ENCODE measurements around the gene PLA2G5.

The PLA2G5 gene

DNA sequence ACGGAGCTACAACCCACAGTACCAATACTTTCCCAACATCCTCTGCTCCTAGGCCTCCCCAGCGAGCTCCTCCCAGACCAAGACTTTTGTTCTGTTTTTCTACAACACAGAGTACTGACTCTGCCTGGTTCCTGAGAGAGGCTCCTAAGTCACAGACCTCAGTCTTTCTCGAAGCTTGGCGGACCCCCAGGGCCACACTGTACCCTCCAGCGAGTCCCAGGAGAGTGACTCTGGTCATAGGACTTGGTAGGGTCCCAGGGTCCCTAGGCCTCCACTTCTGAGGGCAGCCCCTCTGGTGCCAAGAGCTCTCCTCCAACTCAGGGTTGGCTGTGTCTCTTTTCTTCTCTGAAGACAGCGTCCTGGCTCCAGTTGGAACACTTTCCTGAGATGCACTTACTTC is 20.6 kb downstream of the PLA2G5 start:
- Histone ChIP-seq H3K4me3 (ENCODE audit: low read depth, low read length) (no peak overlapping the region), H3K9me3 (ENCODE audit: control insufficient read depth, insufficient read depth, low read length) (peaks cover 11% of the 10 kb centered on the region), H3K27ac (ENCODE audit: low read depth, low read length) (no peak overlapping the region), H3K36me3 (ENCODE audit: control insufficient read depth, insufficient read depth, low read length) (no peaks in the 10 kb centered on the region), H3K9ac (ENCODE audit: low read depth, low read length) (no peak overlapping the region), H3K4me1 (ENCODE audit: control insufficient read depth, insufficient read depth, low read length) (no peaks in the 10 kb centered on the region), H3K27me3 (ENCODE audit: control insufficient read depth, insufficient read depth, low read length) (no peaks in the 10 kb centered on the region)

DNA sequence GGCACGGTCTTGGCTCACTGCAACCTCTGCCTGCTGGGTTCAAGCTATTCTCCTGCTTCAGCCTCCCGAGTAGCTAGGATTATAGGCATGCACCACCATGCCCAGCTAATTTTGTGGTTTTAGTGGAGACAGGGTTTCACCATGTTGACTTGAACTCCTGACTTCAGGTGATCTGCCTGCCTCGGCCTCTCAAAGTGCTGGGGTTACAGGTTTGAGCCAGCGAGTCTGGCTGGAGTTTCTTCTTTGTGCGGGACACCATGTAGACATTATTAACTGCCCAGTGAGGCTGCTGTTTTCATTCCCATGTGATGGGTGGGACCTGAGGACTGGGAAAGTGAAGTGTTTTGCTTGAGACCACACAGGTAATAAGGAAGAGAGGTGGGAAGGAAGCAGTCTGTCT is 23.3 kb downstream of the PLA2G5 start:
- Histone ChIP-seq H3K9me3 (ENCODE audit: control insufficient read depth, insufficient read depth, low read length) (peaks cover 36% of the 10 kb centered on the region), H3K9ac (ENCODE audit: low read depth, low read length) (no peak overlapping the region), H3K27me3 (ENCODE audit: control insufficient read depth, insufficient read depth, low read length) (no peaks in the 10 kb centered on the region), H3K36me3 (ENCODE audit: control insufficient read depth, insufficient read depth, low read length) (no peaks in the 10 kb centered on the region), H3K4me1 (ENCODE audit: control insufficient read depth, insufficient read depth, low read length) (no peaks in the 10 kb centered on the region), H3K27ac (ENCODE audit: low read depth, low read length) (no peak overlapping the region), H3K4me3 (ENCODE audit: low read depth, low read length) (no peak overlapping the region)

- Histone ChIP-seq H3K4me1 (ENCODE audit: control insufficient read depth, insufficient read depth, low read length) (no peaks in the 10 kb centered on the region), H3K4me3 (ENCODE audit: low read depth, low read length) (no peak overlapping the region), H3K27me3 (ENCODE audit: control insufficient read depth, insufficient read depth, low read length) (no peaks in the 10 kb centered on the region), H3K9ac (ENCODE audit: low read depth, low read length) (no peak overlapping the region), H3K9me3 (ENCODE audit: control insufficient read depth, insufficient read depth, low read length) (peaks cover 40% of the 10 kb centered on the region), H3K27ac (ENCODE audit: low read depth, low read length) (no peak overlapping the region), H3K36me3 (ENCODE audit: control insufficient read depth, insufficient read depth, low read length) (no peaks in the 10 kb centered on the region)
Observed at GRCh38 chr1:20093940-20094391, 24.0 kb downstream of the PLA2G5 start.

- Histone ChIP-seq H3K27ac (ENCODE audit: low read depth, low read length) (no peak overlapping the region), H3K4me1 (ENCODE audit: control insufficient read depth, insufficient read depth, low read length) (no peaks in the 10 kb centered on the region), H3K36me3 (ENCODE audit: control insufficient read depth, insufficient read depth, low read length) (no peaks in the 10 kb centered on the region), H3K27me3 (ENCODE audit: control insufficient read depth, insufficient read depth, low read length) (no peaks in the 10 kb centered on the region), H3K4me3 (ENCODE audit: low read depth, low read length) (no peak overlapping the region), H3K9ac (ENCODE audit: low read depth, low read length) (no peak overlapping the region), H3K9me3 (ENCODE audit: control insufficient read depth, insufficient read depth, low read length) (peaks cover 40% of the 10 kb centered on the region)
Observed at GRCh38 chr1:20095564-20096434, 25.8 kb downstream of the PLA2G5 start.

- H3K36me3 ChIP-seq (ENCODE audit: control insufficient read depth, insufficient read depth, low read length): no peaks in the 10 kb centered on the region
- H3K9me3 ChIP-seq (ENCODE audit: control insufficient read depth, insufficient read depth, low read length): peaks cover 40% of the 10 kb centered on the region
- no peaks in the 10 kb centered on the region for H3K4me1 ChIP-seq (ENCODE audit: control insufficient read depth, insufficient read depth, low read length)
- no peaks in the 10 kb centered on the region for H3K27me3 ChIP-seq (ENCODE audit: control insufficient read depth, insufficient read depth, low read length)
- H3K9ac ChIP-seq (ENCODE audit: low read depth, low read length): no peak overlapping the region
- no peak overlapping the region for H3K4me3 ChIP-seq (ENCODE audit: low read depth, low read length)
- H3K27ac ChIP-seq (ENCODE audit: low read depth, low read length): no peak overlapping the region
Observed at GRCh38 chr1:20096840-20097447, 26.9 kb downstream of the PLA2G5 start.

DNA sequence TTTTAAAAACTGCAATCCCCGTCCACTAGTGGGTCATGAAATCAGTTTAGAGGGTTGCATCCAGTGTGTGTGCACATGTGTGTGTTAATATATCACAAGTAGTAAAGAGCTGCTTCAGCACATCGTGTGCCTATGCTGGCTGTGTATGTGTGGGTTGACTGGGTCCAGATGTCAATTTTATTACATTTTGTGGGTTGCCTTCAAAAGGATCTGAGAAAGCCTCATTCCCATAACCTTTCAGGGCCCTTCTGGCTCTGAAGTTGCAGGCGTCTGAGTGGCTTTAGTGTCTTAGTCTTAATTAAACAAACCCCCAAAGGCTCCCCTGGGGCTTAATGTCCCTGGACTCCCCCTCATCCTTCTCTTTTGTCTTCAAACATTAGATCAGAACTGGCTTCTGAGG is 29.5 kb downstream of the PLA2G5 start:
- no peaks in the 10 kb centered on the region for H3K36me3 ChIP-seq (ENCODE audit: control insufficient read depth, insufficient read depth, low read length)
- no peaks in the 10 kb centered on the region for H3K27me3 ChIP-seq (ENCODE audit: control insufficient read depth, insufficient read depth, low read length)
- no peaks in the 10 kb centered on the region for H3K4me1 ChIP-seq (ENCODE audit: control insufficient read depth, insufficient read depth, low read length)
- no peak overlapping the region for H3K9ac ChIP-seq (ENCODE audit: low read depth, low read length)
- H3K4me3 ChIP-seq (ENCODE audit: low read depth, low read length): no peak overlapping the region
- peaks cover 39% of the 10 kb centered on the region for H3K9me3 ChIP-seq (ENCODE audit: control insufficient read depth, insufficient read depth, low read length)
- no peak overlapping the region for H3K27ac ChIP-seq (ENCODE audit: low read depth, low read length)

DNA sequence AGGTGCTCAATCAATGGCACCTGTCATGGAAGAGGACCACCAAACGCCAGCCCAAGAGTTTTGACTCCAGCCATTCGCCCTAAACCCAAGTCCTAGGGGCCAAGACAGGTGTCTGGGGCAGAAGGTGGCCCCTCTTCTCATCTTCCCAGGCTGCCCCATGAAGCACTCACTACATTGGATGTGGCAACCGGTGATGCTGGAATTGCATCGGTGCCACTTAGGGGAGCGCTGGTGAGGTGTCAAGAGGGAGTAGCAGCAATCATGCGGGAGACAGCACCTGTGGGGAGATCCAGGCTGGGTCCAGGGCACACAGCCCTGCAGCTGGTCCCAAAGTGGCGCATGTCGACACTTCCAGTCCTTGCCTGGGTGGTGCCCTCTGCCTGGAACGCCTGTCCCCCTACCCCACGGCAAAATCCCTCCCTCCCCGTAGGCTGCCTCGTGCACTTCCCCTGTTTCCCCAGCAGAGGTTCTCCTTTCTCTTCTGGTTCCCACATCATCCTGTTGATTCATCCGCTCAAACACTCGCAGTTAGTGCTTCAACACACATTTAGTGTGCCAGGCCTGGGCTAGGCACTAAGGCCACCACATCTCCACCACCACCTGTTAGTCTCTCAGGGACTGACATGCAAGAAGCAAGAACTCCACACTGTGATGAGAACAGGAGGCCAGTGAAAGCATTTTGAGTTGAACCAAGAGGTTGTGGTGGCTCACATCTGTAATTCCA is 30.8 kb downstream of the PLA2G5 start:
- no peaks in the 10 kb centered on the region for H3K36me3 ChIP-seq (ENCODE audit: control insufficient read depth, insufficient read depth, low read length)
- H3K9me3 ChIP-seq (ENCODE audit: control insufficient read depth, insufficient read depth, low read length): peaks cover 28% of the 10 kb centered on the region
- H3K9ac ChIP-seq (ENCODE audit: low read depth, low read length): no peak overlapping the region
- no peaks in the 10 kb centered on the region for H3K27me3 ChIP-seq (ENCODE audit: control insufficient read depth, insufficient read depth, low read length)
- no peak overlapping the region for H3K4me3 ChIP-seq (ENCODE audit: low read depth, low read length)
- H3K27ac ChIP-seq (ENCODE audit: low read depth, low read length): no peak overlapping the region
- H3K4me1 ChIP-seq (ENCODE audit: control insufficient read depth, insufficient read depth, low read length): no peaks in the 10 kb centered on the region

- H3K9me3 ChIP-seq (ENCODE audit: control insufficient read depth, insufficient read depth, low read length): peaks cover 7% of the 10 kb centered on the region
- no peak overlapping the region for H3K9ac ChIP-seq (ENCODE audit: low read depth, low read length)
- H3K27me3 ChIP-seq (ENCODE audit: control insufficient read depth, insufficient read depth, low read length): no peaks in the 10 kb centered on the region
- H3K27ac ChIP-seq (ENCODE audit: low read depth, low read length): no peak overlapping the region
- H3K36me3 ChIP-seq (ENCODE audit: control insufficient read depth, insufficient read depth, low read length): no peaks in the 10 kb centered on the region
- H3K4me3 ChIP-seq (ENCODE audit: low read depth, low read length): no peak overlapping the region
- H3K4me1 ChIP-seq (ENCODE audit: control insufficient read depth, insufficient read depth, low read length): no peaks in the 10 kb centered on the region
Observed at GRCh38 chr1:20102875-20103274, 32.9 kb downstream of the PLA2G5 start.

DNA sequence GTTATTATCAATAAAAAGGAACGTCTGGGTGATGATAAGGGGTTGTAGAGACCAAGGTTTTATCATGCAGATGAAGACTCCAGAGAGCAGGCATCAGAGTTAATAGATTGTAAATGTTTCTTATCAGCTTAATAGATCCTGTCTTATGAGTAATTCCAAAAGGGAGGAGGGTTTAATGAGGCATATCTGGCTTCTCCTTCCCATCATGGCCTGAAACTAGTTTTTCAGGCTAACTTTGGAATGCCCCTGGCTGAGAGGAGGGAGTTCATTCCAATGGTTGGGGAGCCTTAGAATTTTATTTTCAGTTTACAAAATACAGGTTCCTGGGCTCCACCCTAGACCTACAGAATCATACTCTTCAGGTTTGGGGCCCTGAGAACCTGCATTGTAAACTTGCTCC is 35.9 kb downstream of the PLA2G5 start:
- H3K9ac ChIP-seq (ENCODE audit: low read depth, low read length): no peak overlapping the region
- no peaks in the 10 kb centered on the region for H3K27me3 ChIP-seq (ENCODE audit: control insufficient read depth, insufficient read depth, low read length)
- no peaks in the 10 kb centered on the region for H3K4me1 ChIP-seq (ENCODE audit: control insufficient read depth, insufficient read depth, low read length)
- no peak overlapping the region for H3K27ac ChIP-seq (ENCODE audit: low read depth, low read length)
- H3K9me3 ChIP-seq (ENCODE audit: control insufficient read depth, insufficient read depth, low read length): no peaks in the 10 kb centered on the region; the same call in 1 of the 2 replicates
- H3K36me3 ChIP-seq (ENCODE audit: control insufficient read depth, insufficient read depth, low read length): no peaks in the 10 kb centered on the region
- H3K4me3 ChIP-seq (ENCODE audit: low read depth, low read length): no peak overlapping the region

DNA sequence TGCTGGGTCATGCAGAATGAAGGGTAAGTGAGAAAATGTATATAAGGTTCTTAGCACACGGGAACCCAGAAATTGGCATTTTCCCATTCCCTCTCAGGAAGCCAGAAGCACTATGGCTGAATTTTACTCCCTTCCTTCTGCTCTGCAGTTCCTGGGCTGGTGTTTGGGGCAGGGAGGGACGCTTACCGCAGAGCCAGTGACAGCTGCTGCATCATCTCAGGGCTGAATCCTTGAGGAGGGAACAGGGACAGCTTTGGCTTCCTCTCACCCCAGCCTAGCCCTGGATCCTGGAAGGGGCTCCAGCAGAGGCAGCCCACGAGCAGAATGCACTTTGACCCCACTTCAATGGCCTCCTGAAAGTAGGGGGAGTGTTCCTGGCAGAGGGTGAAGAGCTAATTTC is 37.4 kb downstream of the PLA2G5 start:
- Histone ChIP-seq H3K4me3 (ENCODE audit: low read depth, low read length) (no peak overlapping the region), H3K27ac (ENCODE audit: low read depth, low read length) (no peak overlapping the region), H3K4me1 (ENCODE audit: control insufficient read depth, insufficient read depth, low read length) (no peaks in the 10 kb centered on the region), H3K9ac (ENCODE audit: low read depth, low read length) (no peak overlapping the region), H3K36me3 (ENCODE audit: control insufficient read depth, insufficient read depth, low read length) (no peaks in the 10 kb centered on the region), H3K9me3 (ENCODE audit: control insufficient read depth, insufficient read depth, low read length) (no peaks in the 10 kb centered on the region; the same call in 1 of the 2 replicates), H3K27me3 (ENCODE audit: control insufficient read depth, insufficient read depth, low read length) (no peaks in the 10 kb centered on the region)

DNA sequence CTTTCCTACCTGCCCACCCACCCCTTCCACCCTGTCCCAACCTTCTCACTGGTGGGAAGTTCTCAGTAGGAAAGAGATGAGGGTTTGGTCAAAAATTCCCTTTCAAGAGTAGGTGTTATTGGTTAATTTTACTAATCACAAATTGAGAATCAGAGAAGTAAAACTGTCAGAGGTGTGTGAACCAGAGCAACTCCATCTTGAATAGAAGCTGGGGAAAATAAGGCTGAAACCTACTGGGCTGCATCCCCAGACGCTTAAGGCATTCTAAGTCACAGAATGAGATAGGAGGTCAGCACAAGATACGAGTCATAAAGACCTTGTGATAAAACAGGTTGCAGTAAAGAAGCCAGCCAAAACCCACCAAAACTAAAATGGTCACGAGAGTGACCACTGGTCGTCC is 37.8 kb downstream of the PLA2G5 start:
- no peaks in the 10 kb centered on the region for H3K27me3 ChIP-seq (ENCODE audit: control insufficient read depth, insufficient read depth, low read length)
- no peak overlapping the region for H3K27ac ChIP-seq (ENCODE audit: low read depth, low read length)
- H3K9ac ChIP-seq (ENCODE audit: low read depth, low read length): no peak overlapping the region
- H3K36me3 ChIP-seq (ENCODE audit: control insufficient read depth, insufficient read depth, low read length): no peaks in the 10 kb centered on the region
- H3K4me1 ChIP-seq (ENCODE audit: control insufficient read depth, insufficient read depth, low read length): no peaks in the 10 kb centered on the region
- no peak overlapping the region for H3K4me3 ChIP-seq (ENCODE audit: low read depth, low read length)
- H3K9me3 ChIP-seq (ENCODE audit: control insufficient read depth, insufficient read depth, low read length): no peaks in the 10 kb centered on the region; the same call in 1 of the 2 replicates

All from HUES48 (cell line).